RWPE1 (cell line): Measurements from ENCODE around the gene MYLK4.
A peak's percentile ranks its signal among the peaks of the same experiment; 100 is the strongest.

ENCODE experiments used
- CTCF ChIA-PET: fragments of 350-600 bp; sonication (Branson Sonifier 250); formaldehyde crosslinking; extraction: SDS; loops from one replicate; lab custom pipeline; 2021; lab: Yijun Ruan, JAX
- POLR2A ChIA-PET: fragments of 400-600 bp; formaldehyde crosslinking; extraction: SDS; loops from one replicate; lab custom pipeline; 2020; ENCODE audit warnings: antibody characterized with exemption; ENCODE audit not compliant: low non-redundant PET; lab: Yijun Ruan, JAX
- DNase-seq: peaks from one replicate; pipeline ENCODE4 v3.0.0; 2012; ENCODE audit warnings: low spot score
- H3K27ac ChIP-seq: fragments of 450-650 bp; 2 replicates; pipeline ENCODE4 v1.5.1; 2017
- TF ChIP-seq, protein P1 (sequence below): fragments of 450-650 bp; conservative IDR thresholded peaks from 2 replicates; pipeline ENCODE4 v1.5.1; 2017; ENCODE audit warnings: low read depth, mild to moderate bottlenecking

The MYLK4 gene

DNA sequence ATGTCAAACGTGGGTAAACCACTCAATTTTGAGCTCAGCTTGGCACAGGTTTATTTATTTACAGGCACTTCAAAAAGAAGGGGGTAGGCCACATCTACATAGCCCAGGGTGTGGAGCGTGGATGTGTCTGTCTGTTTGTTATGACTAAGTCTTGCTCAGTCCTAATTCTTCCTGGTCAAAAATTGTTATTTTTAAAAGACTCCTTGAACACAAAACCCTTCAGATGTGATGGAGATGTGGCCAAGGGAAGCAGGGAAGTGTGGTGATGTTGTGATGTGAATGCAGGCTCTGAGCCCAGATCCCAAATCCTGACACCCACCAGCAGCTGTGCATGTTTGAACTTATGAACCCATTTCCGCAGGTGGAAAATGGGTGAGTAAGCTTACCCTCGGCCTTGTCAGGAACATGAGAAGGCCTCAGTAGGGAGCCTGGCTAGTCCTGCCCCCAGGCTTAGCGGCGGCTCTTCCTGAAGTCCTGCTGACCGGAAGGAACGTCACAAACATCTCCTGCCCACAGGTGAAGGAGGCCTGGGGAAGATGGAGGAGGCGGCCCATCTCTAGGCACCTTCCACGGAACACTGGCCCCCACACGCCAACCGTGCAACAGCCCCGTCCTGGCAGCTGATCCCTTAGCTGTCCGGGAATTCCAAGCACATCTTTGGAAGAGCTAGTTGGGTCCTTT, 119.7 kb downstream of the MYLK4 start:
- CTCF ChIA-PET, result interaction anchor here (0.5 to 1.2 kb wide), 4 partner anchors 16 to 1026 kb away, joined by 3 to 6 read pairs (median 4); no protein-coding TSS in a partner anchor
- TF ChIP-seq, protein P1, sequence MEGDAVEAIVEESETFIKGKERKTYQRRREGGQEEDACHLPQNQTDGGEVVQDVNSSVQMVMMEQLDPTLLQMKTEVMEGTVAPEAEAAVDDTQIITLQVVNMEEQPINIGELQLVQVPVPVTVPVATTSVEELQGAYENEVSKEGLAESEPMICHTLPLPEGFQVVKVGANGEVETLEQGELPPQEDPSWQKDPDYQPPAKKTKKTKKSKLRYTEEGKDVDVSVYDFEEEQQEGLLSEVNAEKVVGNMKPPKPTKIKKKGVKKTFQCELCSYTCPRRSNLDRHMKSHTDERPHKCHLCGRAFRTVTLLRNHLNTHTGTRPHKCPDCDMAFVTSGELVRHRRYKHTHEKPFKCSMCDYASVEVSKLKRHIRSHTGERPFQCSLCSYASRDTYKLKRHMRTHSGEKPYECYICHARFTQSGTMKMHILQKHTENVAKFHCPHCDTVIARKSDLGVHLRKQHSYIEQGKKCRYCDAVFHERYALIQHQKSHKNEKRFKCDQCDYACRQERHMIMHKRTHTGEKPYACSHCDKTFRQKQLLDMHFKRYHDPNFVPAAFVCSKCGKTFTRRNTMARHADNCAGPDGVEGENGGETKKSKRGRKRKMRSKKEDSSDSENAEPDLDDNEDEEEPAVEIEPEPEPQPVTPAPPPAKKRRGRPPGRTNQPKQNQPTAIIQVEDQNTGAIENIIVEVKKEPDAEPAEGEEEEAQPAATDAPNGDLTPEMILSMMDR, result no peak
- DNase-seq, result no peak

DNA sequence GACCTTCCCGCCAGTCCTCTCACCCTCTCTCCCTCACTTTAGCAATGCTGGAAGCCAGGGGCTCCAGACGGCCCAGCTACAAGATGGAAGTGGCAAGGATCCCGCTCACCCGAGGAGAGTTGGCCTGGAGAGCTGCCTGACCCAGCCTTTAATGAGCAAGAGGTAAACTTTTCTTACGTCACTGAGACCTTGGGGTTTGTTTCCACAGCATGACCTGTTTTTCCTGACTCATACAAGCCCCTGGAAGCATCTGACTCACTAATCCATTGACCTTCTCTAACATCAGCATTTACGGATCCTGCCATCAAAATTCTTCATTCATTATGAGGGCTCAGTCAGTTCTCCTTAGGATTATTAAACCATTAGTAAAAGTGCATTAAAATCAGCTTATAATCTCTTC, 120.4 kb downstream of the MYLK4 start:
- POLR2A ChIA-PET, result no interaction called here
- peak; percentile 91 for DNase-seq

More for the DNA sequence above, 119.7 kb downstream of the MYLK4 start:
- POLR2A ChIA-PET, result no interaction called here
- peak overlapping the region; percentile 57 for H3K27ac ChIP-seq

DNA sequence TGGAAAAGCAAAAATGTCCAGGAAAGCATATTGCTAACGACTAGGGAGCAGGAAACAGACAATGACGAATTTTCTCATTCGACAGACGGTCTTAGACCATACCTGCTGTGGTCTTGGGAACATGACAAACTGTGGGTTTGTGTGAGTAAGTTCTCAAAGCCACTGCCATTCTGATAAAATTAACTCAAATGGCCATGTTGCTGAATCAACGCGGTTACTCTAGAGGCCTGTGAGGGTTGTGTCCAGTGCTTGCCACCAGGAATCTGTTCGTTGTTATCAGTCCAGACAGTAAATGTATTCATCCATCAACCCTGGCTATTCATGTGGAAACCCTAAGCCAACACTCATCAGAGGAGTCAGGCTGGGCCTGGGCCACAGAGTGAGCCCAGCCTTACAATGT, 124.3 kb downstream of the MYLK4 start:
- TF ChIP-seq, protein P1, result no peak
- POLR2A ChIA-PET, result no interaction called here
- CTCF ChIA-PET, result interaction anchor here (0.7 kb wide), 1 partner anchor 18 kb away, joined by 3 read pairs; no protein-coding TSS in a partner anchor
- H3K27ac ChIP-seq, result no peak overlapping the region
- DNase-seq, result no peak

More for the DNA sequence above, 120.4 kb downstream of the MYLK4 start:
- CTCF ChIA-PET, result interaction anchor here (1.0 to 1.2 kb wide), 2 partner anchors 15 to 181 kb away, joined by 3 to 6 read pairs; no protein-coding TSS in a partner anchor
- TF ChIP-seq, protein P1, result no peak
- H3K27ac ChIP-seq, result peak overlapping the region; percentile 56

DNA sequence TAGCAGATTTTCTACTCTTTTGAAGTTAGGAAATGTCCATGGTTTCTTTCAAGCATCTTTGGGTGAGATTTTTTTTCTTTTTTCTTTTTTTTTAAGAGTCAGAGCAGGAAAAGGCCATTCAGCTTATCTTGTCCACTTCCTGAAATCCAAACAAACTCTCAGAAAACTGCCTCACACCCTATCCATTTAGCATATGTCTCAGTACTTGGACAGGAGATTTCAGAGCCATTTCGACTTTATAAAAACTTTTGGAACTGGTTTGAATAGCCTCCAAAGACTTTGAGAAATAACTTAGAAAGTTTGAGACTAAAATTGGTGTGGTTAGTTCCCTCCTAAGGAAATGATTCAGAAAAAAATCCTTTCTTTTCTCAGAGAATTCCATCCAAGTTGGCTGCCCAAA, 125.1 kb downstream of the MYLK4 start:
- no peak overlapping the region for H3K27ac ChIP-seq
- TF ChIP-seq, protein P1, result no peak
- no peak for DNase-seq
- POLR2A ChIA-PET, result no interaction called here
- CTCF ChIA-PET, result interaction anchor here (0.6 to 0.7 kb wide), 2 partner anchors 9 to 19 kb away, joined by 3 read pairs; no protein-coding TSS in a partner anchor

DNA sequence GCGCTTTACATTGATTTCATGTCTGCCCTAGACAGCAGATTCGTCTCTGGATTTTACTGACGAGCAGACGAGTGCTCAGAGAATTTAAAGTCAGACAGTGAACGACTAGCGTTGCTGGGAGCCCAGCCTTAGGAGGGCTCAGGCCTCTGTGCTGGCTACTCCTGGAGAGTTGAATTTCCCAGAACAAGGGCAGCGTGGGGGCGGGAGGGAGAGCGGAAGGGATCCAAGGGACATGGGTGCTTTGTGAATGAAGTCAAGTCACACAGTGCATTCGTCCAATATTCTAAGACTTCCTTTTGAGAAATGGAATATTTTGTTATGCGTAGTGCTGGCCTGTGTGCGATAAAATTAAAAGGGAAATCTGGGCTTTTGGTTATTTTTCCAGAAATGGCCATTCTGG, 126.5 kb downstream of the MYLK4 start:
- POLR2A ChIA-PET, result no interaction called here
- CTCF ChIA-PET, result no interaction called here
- no peak overlapping the region for H3K27ac ChIP-seq
- TF ChIP-seq, protein P1, result no peak
- DNase-seq, result no peak

DNA sequence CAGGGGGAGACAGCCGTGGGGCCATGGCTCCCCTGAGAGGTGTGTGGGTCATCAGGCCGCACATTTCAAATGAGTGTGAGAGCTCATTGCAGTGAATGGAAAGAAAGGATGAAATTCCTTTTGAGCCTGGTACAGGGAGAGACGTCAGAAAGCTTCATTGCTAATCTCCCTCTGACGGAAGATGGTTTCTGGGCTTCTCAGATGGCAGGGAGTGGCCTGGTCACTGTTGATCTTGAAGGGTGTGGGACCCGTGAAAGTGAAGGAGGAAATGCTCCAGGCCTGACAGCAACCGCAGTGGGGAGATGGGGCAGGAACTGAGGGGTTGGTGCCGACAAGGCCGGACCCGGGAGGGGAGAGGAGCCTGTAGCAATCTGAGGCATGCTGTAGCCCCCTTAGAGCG, 127.4 kb downstream of the MYLK4 start:
- DNase-seq, result no peak
- H3K27ac ChIP-seq, result no peak overlapping the region
- TF ChIP-seq, protein P1, result no peak
- ChIA-PET POLR2A (no interaction called here), CTCF (no interaction called here)
